B cell (primary cell): ENCODE results near the gene CAMKV. TPM values are rescaled to one million over a fixed set of nuclear protein-coding genes. Genes with fewer than 3 reads are reported as not detected.

Source experiments
- ATAC-seq: fragments of 200-7000 bp; cut with Tn5 transposase; one replicate; pipeline ENCODE4 v1.10.0; 2021; ENCODE audit warnings: low read depth, mild to moderate bottlenecking, moderate number of reproducible peaks, moderate library complexity
- CTCF ChIA-PET: fragments of 350-600 bp; sonication (Branson Sonifier 250); formaldehyde crosslinking; loops from one replicate; lab custom pipeline; 2021; ENCODE audit warnings: antibody characterized with exemption, inconsistent platforms; lab: Charles Lee
- POLR2A ChIA-PET: fragments of 350-600 bp; sonication (Branson Sonifier 250); formaldehyde crosslinking; loops from one replicate; lab custom pipeline; 2021; ENCODE audit warnings: antibody characterized with exemption; lab: Charles Lee
- DNase-seq: peaks from one replicate; pipeline ENCODE4 v3.0.0; 2013
- H2AFZ ChIP-seq: 2 replicates; pipeline ENCODE4 v1.6.1; 2012; ENCODE audit warnings: mild to moderate bottlenecking, low read depth, low read length; ENCODE audit not compliant: insufficient read depth, poor library complexity, severe bottlenecking
- H3K27ac ChIP-seq, 2 donors: 1 replicate in 1 of 2; 2 replicates in 1 of 2; pipeline ENCODE4 v1.5.1; 2012 to 2013; ENCODE audit warnings: low read length in 2 of 2, mild to moderate bottlenecking in 2 of 2, moderate library complexity in 1 of 2
- H3K27me3 ChIP-seq, 4 experiments: fragments of 200-600 bp in 1 of 4; sonication (generic) in 1 of 4; replicated peaks in 1 of 4; 1 replicate in 2 of 4; 2 replicates in 2 of 4; pipeline versions ENCODE4 v1.6.1 to v1.7.0; 2013 to 2016; ENCODE audit warnings: low read length in 3 of 4, mild to moderate bottlenecking in 2 of 4, mixed read lengths in 1 of 4, moderate library complexity in 1 of 4; ENCODE audit not compliant: insufficient read depth in 4 of 4, control insufficient read depth in 3 of 4; ENCODE audit errors: control extremely low read depth in 1 of 4
- H3K36me3 ChIP-seq, 2 experiments: replicated peaks in 1 of 2; 1 replicate in 1 of 2; 2 replicates in 1 of 2; pipeline versions ENCODE4 v1.6.1 to v1.7.1; 2013; ENCODE audit warnings: low read length in 1 of 2; ENCODE audit not compliant: insufficient read depth in 2 of 2, control insufficient read depth in 1 of 2; ENCODE audit errors: control extremely low read depth in 1 of 2, extremely low read depth in 1 of 2
- H3K4me1 ChIP-seq, 2 donors: fragments of 200-600 bp in 1 of 2; sonication (generic) in 1 of 2; 1 replicate in 1 of 2; 2 replicates in 1 of 2; pipeline versions ENCODE4 v1.5.1 to v1.6.1; 2013 to 2017; ENCODE audit warnings: low read length in 2 of 2; ENCODE audit not compliant: control insufficient read depth in 2 of 2, insufficient read depth in 2 of 2
- H3K4me2 ChIP-seq: replicated peaks from 2 replicates; pipeline ENCODE3; 2012; ENCODE audit warnings: mild to moderate bottlenecking, low read depth, low read length; ENCODE audit not compliant: poor library complexity, severe bottlenecking
- H3K4me3 ChIP-seq, 5 experiments: fragments of 200-600 bp in 1 of 5; sonication (generic) in 1 of 5; 1 replicate in 3 of 5; 2 replicates in 2 of 5; pipeline versions ENCODE4 v1.5.1 to v1.7.0; 2011 to 2016; ENCODE audit warnings: low read length in 4 of 5, mild to moderate bottlenecking in 4 of 5, low read depth in 2 of 5, control low read depth in 1 of 5, moderate library complexity in 1 of 5; ENCODE audit not compliant: insufficient read depth in 1 of 5; ENCODE audit errors: control extremely low read depth in 1 of 5, extremely low read depth in 1 of 5
- H3K79me2 ChIP-seq: fragments of 200-600 bp; sonication (generic); one replicate; pipeline ENCODE4 v1.6.0; 2016; ENCODE audit warnings: low read length; ENCODE audit not compliant: control insufficient read depth, insufficient read depth
- H3K9ac ChIP-seq: fragments of 200-600 bp; sonication (generic); 2 replicates; pipeline ENCODE4 v1.6.1; 2017; ENCODE audit warnings: mild to moderate bottlenecking, low read length, moderate library complexity
- H3K9me3 ChIP-seq, 3 donors: one replicate each; pipeline versions ENCODE4 v1.6.1 to v1.7.1; 2013; ENCODE audit warnings: low read length in 2 of 3; ENCODE audit not compliant: control insufficient read depth in 2 of 3, insufficient read depth in 1 of 3; ENCODE audit errors: control extremely low read depth in 1 of 3
- H4K20me1 ChIP-seq: 2 replicates; pipeline ENCODE4 v1.6.0; 2012; ENCODE audit warnings: mild to moderate bottlenecking, low read length; ENCODE audit not compliant: insufficient read depth, control insufficient read depth, poor library complexity, severe bottlenecking
- H3K27ac Mint-ChIP-seq: one replicate; pipeline ENCODE4 v1.8.0; 2021; ENCODE audit warnings: mixed read lengths
- H3K27me3 Mint-ChIP-seq: one replicate; pipeline ENCODE4 v1.8.0; 2021; ENCODE audit warnings: mixed read lengths
- H3K4me1 Mint-ChIP-seq: one replicate; pipeline ENCODE4 v1.8.0; 2021; ENCODE audit warnings: mixed read lengths
- H3K4me3 Mint-ChIP-seq: one replicate; pipeline ENCODE4 v1.8.0; 2021; ENCODE audit warnings: mixed read lengths
- H3K9me3 Mint-ChIP-seq: one replicate; pipeline ENCODE4 v1.8.0; 2022; ENCODE audit warnings: mixed read lengths; ENCODE audit not compliant: insufficient read depth
- CTCF ChIP-seq: fragments of 200-600 bp; IDR thresholded peaks from one replicate; pipeline ENCODE4 v1.8.0; 2022; ENCODE audit warnings: antibody characterized with exemption, mild to moderate bottlenecking
- EZH2 ChIP-seq: IDR thresholded peaks from 2 replicates; pipeline ENCODE4 v1.6.1; 2012; ENCODE audit warnings: borderline replicate concordance, low read depth, mild to moderate bottlenecking, moderate library complexity, low read length; ENCODE audit not compliant: insufficient read depth, poor library complexity, severe bottlenecking
- WGBS: methylation state at CpG from one replicate; pipeline ENCODE4 v1.1.5; 2013; ENCODE audit warnings: missing lambda C conversion rate; ENCODE audit not compliant: insufficient coverage; 5-methylcytosine and 5-hydroxymethylcytosine counted together
- intact Hi-C: fragments of 100-400 bp; cut with micrococcal nuclease; formaldehyde crosslinking; loops from one replicate; pipeline ENCODE4 v1.10.0; 2022
- polyA plus RNA-seq: library from polyadenylated mRNA; depleted of rRNA; stranded (reverse); fragments of >200 nt; gene quantifications from 2 replicates; pipeline ENCODE4 v1.2.3, GENCODE V29; 2012
- total RNA-seq, 2 donors: library from RNA; stranded (reverse); fragments of 120-200 nt in 1 of 2; gene quantifications; 1 replicate in 1 of 2; 2 replicates in 1 of 2; pipeline versions ENCODE4 v1.2.3 to v1.2.4, GENCODE V29; 2013 to 2022

The CAMKV gene
- total and polyA plus RNA-seq, 2 donors (not counting 1 experiment from before 2014, with no cell fraction given): not detected

- Histone ChIP-seq H3K9ac (peak within 1 kb of the TSS; percentile 47), H3K27ac (peak within 1 kb of the TSS in 1 of 2 donors; percentile 31), H4K20me1 (no peaks in the 10 kb centered on the region), H3K36me3 (no peaks in the 10 kb centered on the region), H3K4me1 (peaks cover 14 to 36% of the 10 kb centered on the region in 2 donors), H3K79me2 (no peaks in the 10 kb centered on the region), H3K4me3 (peak within 1 kb of the TSS in 4 of 5 experiments; percentile 38 to 56 (median 46)), H2AFZ (peak within 1 kb of the TSS; percentile 81), H3K27me3 (no peaks in the 10 kb centered on the region), H3K4me2 (peak within 1 kb of the TSS; percentile 78), H3K9me3 (peaks cover 0 to 6% (median 0%) of the 10 kb centered on the region in 3 donors)
- ChIA-PET POLR2A (no interaction called here), CTCF (interaction anchor here (2.9 to 3.3 kb wide), 2 partner anchors 65 to 101 kb away, joined by 17 to 19 read pairs; partner anchors contain the start of gene INKA1)
- H3K27me3 Mint-ChIP-seq: no peaks in the 10 kb centered on the region
- WGBS: 38% methylated on average over 54 of the region's 65 CpGs
- TF ChIP-seq CTCF: no peak
- no peak for TF ChIP-seq EZH2
- peak; percentile 88 for DNase-seq
- H3K4me1 Mint-ChIP-seq: peaks cover 26% of the 10 kb centered on the region
- H3K4me3 Mint-ChIP-seq: peak within 1 kb of the TSS; percentile 89
- peak within 1 kb of the TSS; percentile 91 for H3K27ac Mint-ChIP-seq
- H3K9me3 Mint-ChIP-seq: no peaks in the 10 kb centered on the region
- ATAC-seq: peak; percentile 98
- intact Hi-C loops: loop anchor here (1.0 kb wide), 1 partner anchor 47 kb away; the partner anchor contains the start of gene TRAIP
These were observed 34.0 kb upstream of the CAMKV start, which contains the start of gene MST1R for GRCh38 chr3:49903451-49904424. MST1R (minus strand) TSS chr3:49903873; CDS start chr3:49903609, 264 bp downstream.
